Stimulated activated CD8-positive, alpha-beta memory T cell treated with anti-CD3 and anti-CD28 coated beads, Interleukin-12 subunit alpha, Interleukin-12 subunit beta, amount 100 ng/mL, for 24 hours (primary cell): Measurements from ENCODE around the gene FGFRL1.
"Not testable (repeated sequence)": the region's sequence is repeated elsewhere in the genome, so short reads cannot be mapped to it uniquely, and the experiment has no call there.

Experiments used
- DNase-seq: peaks from one replicate; pipeline ENCODE4 v3.0.0-alpha.2; 2020; ENCODE audit errors: extremely low read depth

The FGFRL1 gene

DNA sequence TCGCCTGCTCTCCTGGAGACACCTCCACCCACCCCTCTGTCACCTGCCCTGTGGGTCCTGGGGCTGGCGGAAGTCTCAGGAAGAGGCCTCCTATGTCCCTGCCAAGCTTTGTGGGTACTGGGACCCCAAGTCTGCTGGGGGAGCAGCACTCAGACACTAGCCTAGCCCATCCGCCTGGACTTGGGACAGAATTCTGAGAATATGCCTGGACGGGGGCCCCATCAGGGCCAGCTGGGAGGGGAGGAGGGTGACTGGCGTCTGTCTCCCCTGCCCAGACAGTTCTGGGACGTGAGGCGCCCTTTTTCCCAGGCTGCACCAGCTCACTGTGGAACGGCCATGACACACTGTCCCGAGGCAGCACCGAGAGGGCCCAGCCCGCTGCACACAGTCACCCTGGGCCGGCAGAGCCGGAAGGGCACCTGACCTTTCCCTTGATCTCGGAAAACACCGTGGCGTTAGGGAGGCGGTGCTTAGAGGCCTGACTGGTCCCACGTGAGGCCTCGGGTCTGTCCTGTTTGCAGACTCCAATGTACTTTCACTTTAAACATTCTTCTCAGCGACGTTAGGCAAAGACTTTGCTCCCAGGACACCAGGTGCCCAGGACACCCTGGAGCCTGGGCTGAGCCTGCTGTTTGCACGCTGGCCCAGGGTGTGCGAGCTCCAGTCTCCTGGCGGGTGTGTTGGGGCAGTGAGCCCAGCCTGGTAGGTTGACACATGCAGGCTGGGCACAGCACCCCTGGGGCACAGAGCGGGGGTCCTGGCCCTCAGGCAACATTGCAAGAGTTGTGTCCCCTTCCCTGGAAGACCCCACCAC lies 18.9 kb upstream of the FGFRL1 start:
- no peak for DNase-seq

DNA sequence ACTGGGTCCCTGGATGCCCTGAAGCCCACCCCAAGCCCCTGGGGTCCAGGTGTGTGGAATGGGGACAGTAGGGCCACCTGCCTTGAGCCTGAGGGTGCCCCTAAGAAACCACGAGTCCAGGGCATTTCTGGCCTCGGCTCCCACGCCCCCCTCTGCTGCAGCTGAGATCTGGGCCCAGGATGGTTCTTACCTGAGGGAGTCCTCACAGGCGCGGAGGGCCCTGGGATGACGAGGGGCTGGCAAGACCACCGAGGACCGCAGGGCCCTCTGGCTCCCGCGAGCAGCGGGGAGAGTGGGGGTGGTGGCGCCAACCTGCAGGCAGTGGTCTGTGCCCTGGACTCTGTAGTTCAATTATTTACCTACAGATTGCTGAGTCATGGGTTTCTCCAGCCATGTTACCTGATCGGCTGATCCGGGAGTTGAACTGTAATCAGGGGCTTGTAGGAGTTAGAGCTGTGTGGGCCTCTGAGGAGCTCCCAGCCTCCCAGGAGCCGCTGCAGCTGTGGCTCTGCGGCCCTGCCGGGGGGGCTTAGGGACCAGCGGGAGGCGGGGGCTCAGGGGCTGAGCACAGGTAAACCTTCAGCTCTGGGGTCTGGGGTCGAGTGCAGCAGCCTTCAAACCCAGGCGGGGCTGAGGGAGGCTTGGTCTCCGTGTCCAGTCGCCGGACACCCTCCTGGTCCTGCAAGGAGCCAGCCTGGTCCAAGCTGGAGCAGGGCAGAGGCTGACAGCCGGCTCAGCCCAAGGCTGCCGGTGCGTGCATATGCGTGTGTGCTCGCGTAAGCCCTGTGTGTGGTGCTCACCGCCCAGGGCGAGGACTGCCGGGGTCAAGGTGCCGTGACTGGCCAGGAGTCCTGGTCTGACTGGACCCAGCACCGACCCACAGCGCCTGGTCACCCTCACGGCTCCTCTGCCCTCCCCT lies 18.1 kb upstream of the FGFRL1 start, which contains the start of gene SLC26A1:
Gene SLC26A1, minus strand, starts transcription at position 294 of the 919 bp plus-strand sequence. CDS start 1,701 bp downstream, outside the sequence.
- DNase-seq, result no peak

DNA sequence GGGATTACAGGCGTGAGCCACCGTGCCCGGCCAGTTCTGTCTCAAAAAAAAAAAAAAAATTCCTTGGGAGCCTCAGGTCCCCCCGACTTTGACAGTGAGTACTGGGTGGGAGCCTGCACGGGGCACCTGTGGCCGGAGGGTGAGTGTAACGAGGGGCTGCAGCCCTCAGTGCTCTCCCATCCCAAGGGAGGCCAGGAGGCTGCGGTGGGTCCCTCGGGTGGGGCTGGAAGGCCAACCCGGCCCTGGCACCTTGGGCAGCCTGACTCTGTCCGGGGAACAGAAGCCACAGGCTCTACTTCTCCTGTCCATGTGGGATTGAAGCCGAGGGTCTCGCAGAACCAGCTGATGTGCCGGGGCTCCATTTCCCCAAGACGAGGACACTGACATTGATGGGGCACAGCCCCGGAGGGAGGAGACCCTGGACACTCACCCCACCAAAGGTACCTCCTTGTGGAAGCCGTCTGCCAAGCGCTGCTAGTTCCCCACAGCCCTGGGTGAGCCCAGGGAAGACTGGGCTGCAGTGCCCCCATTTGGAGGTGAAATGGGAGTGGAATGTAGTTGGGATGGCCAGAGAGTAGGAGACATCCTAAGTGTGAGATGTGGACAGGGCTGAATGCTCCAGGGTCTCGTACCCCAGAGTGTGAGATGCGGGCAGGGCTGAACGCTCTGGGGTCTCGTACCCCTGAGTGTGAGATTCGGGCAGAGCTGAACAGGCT lies 16.0 kb upstream of the FGFRL1 start:
- DNase-seq, result no peak

DNA sequence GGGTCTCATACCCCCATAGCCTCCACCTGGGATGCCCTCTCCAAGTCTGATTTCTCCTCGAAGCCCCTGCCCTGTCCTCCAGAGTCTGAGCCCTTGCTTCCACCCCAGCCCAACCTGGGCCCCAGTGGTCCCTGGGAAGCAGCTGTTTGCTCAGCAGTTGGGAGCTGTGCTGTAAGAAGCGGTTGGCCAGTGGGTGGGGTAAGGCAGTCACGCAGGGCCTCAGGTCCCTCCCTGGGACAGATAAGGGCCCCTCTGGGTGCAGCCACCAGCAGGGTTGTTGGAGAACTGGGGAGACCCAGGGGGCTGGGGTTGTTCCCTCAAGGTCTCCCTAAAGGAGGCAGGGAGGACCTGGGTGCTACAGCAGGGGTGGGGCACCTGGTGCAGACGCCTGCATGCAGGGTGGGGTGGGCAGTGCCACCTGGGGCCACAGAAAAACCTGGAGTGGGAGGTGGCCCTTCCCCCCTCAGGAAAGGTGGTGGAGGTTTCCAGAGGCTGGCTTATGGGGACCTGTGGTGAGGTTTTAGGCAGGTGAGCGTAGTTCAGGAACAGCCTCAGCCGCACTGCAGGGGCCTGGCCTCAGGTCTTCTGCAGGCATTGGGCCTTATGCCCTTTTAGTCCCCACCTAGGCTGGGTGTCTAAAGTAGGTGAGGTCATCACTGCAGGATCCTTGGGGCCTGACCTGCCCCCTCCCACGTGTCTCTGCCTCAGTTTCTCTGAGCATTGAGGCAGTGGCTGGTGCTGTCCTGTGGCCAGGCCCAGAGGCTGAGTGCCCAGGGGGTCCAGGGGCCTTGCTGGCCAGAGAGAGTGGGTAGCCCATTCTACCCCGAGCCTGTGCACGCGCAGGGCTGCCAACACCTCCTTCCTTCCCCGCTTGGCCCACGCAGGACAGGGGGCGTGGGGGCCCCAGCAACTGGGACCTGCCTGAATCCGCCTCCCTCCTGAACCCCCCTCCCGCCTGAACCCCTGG lies 15.1 kb upstream of the FGFRL1 start:
- no peak for DNase-seq

DNA sequence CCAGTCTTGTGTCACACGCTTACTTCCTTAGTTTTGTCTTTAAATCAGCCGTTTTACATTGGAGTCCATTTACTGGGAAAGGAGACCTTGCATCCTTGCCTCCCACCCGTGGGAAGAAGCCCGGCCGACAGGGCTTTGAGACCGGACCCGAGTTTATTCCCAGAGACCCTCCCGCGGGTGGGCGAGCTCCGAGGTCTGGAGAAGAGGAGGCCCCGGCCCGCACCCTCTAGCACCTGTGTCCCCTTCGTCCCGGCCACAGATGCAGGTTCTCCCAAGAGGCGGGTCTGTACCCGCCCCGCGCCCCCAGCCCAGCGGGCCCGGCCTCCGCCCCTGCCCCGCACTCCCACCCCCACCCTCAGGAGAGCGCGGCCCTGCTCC lies 14.4 kb upstream of the FGFRL1 start:
- no peak for DNase-seq

DNA sequence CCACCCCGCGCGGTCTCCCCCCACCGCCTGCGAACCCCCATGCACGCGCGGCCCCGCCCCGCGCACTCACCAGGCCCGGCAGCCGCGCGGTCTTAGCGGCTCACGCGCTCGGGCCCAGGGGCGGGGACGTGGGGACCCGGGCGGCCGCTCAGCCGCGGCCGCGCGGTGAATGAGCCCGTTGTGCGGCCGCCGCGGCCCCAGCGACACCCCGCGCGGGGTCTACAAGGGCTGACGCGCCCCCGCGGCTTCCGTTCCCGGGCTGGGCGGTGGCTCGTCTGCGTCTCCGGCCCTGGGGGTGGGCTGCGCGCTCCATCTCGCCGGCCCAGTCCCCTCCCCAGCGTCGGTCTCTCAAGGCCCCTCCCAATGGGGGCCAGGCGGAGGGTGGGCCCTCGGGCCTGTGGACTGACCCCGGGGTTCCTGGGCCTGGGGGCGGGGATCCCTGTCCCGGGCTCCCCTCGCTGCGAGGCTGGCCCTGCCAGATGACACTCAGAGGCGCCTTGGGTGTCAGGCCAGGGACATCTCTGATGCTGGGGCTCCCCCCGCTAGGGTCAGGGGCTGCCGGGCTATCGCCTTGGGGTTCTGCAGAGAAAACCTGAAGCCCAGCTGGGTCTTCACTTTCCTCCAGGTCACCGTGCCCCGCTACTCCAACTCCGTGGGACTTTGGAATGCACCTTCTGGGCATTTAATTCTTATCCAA lies 13.9 kb upstream of the FGFRL1 start:
- DNase-seq, result no peak

DNA sequence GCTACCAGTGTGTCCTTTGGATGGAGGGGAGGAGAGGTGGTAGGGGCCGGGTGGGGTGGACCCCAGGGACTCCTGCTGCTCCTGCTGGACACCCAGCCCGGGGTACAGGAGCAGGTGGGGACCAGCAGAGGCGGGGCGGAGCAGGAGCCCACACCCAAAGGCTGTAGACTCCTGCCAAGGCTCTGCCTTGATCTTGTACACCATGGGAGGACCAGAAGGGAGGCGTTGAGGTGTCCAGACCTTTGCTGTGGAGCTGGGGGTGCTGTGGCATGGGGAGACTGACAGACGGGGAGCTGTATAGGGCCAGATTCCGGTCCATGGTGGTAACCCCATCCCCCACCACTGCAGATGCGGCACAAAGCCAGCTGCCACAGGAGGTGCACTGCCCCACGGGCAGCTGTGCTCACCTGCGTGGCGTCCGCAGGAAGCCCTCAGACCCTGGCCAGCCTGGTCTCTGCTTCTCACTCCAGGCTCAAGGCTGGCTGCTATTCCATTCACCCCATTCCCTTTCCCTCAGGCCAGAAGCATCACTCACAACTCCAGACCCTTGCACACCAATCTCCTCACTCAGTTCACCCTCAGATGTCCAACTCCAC lies 13.2 kb upstream of the FGFRL1 start:
- no peak for DNase-seq

DNA sequence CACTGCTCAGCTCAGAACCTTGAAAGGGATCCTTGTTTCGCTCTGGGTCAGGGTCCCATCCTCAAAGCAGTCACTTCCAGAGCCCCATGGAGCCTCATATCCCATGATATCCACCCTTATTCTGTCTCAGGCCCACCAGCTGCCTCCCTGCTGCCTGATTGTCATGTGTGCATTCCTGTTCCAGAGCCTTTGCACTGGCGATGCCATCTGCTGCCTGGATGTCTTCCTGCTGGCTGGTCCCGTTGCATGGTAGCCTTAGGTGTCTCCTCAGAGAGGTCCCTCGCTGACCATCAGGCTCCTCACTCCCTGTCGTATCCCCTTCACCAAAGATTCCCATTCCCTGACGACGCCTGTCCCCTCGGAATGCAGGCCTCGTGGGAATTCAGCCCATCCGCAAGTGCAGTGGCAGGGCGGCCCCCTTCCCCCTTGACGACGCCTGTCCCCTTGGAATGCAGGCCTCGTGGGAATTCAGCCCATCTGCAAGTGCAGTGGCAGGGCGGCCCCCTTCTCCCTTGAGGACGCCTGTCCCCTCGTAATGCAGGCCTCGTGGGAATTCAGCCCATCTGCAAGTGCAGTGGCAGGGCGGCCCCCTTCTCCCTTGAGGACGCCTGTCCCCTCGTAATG lies 12.1 kb upstream of the FGFRL1 start:
- not testable (repeated sequence) for DNase-seq

DNA sequence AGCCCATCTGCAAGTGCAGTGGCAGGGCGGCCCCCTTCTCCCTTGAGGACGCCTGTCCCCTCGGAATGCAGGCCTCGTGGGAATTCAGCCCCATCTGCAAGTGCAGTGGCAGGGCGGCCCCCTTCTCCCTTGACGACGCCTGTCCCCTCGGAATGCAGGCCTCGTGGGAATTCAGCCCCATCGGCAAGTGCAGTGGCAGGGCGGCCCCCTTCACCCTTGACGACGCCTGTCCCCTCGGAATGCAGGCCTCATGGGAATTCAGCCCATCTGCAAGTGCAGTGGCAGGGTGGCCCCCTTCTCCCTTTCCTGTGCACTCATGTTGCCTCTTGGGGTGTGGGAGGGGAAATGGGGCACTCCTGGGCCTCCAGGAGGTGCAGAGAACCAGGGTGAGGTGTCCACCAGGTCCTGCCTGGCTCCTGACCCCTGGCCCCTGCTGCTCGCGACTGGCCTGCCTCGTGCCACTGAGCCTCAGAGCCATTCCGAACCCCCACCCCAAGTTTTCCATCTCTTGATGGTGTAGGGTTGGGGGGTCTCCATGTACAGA lies 11.5 kb upstream of the FGFRL1 start:
- no peak for DNase-seq

DNA sequence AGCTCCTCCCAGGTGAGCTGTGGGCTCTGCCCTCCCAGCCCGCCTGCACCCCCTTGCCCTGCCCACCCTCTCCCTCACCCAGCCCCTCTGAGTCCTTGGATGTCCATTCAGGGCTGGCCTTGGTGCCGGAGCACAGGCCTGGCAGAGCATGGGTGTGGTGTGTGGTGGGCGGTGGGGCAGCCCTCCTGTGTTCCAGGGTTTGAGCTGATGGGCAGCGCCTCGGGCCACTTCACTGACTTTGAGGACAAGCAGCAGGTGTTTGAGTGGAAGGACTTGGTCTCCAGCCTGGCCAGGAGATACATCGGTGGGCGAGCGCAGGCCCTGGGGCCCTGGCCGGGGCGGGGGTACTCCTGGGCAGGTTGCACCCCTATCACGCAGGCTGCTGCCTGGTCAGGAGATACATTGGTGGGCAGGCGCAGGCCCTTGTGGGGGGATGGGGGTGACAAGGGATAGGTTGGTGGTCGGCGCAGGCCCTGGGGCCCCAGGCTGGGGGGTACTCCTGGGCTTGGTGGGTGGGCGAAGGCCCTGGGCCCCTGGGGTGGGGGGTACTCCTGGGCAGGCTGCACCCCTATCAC lies 10.7 kb upstream of the FGFRL1 start:
- DNase-seq, result no peak

DNA sequence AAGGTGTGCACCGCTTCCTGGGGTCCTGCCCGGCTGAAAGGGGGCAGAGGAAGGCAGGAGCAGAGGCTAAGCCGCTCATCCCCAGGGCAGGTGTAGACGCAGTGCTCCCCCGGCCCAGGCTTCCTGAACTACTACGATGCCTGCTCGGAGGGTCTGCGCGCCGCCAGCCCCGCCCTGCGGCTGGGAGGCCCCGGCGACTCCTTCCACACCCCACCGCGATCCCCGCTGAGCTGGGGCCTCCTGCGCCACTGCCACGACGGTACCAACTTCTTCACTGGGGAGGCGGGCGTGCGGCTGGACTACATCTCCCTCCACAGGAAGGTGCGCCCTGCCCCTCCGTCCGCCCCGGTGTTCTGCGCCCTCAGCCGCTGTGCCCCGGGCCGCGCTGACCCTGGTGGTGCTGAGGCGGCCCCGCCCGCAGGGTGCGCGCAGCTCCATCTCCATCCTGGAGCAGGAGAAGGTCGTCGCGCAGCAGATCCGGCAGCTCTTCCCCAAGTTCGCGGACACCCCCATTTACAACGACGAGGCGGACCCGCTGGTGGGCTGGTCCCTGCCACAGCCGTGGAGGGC lies 9.8 kb upstream of the FGFRL1 start:
- no peak for DNase-seq

DNA sequence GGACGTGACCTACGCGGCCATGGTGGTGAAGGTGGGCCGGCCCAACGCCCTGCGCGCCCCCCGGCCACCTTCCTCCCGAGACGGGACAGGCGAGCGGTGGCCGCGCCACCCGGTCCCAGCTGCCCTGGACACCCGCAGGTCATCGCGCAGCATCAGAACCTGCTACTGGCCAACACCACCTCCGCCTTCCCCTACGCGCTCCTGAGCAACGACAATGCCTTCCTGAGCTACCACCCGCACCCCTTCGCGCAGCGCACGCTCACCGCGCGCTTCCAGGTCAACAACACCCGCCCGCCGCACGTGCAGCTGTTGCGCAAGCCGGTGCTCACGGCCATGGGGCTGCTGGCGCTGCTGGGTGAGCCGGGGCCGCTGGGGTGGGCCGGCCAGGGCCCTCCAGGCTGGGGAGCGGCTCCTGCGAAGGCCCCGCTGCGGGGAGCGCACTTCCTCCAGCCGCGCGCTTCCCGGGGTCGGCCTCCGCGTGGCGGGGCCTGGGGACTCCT lies 9.2 kb upstream of the FGFRL1 start:
- DNase-seq, result no peak

DNA sequence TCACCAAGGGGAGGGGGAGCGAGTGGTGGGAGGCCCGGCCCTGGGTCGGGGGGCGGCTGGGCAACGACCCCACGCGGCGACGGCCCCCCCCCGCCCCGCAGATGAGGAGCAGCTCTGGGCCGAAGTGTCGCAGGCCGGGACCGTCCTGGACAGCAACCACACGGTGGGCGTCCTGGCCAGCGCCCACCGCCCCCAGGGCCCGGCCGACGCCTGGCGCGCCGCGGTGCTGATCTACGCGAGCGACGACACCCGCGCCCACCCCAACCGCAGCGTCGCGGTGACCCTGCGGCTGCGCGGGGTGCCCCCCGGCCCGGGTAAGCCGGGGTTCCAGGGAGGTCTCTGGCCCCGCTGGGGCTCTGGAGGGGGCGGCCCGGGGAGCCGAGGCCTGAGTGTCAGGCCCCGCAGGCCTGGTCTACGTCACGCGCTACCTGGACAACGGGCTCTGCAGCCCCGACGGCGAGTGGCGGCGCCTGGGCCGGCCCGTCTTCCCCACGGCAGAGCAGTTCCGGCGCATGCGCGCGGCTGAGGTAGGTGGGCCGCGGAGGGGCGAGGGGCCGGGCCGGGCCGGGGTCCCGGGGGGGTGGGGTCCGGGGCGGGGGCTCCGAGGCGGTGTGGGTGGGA lies 8.7 kb upstream of the FGFRL1 start:
- DNase-seq, result no peak

DNA sequence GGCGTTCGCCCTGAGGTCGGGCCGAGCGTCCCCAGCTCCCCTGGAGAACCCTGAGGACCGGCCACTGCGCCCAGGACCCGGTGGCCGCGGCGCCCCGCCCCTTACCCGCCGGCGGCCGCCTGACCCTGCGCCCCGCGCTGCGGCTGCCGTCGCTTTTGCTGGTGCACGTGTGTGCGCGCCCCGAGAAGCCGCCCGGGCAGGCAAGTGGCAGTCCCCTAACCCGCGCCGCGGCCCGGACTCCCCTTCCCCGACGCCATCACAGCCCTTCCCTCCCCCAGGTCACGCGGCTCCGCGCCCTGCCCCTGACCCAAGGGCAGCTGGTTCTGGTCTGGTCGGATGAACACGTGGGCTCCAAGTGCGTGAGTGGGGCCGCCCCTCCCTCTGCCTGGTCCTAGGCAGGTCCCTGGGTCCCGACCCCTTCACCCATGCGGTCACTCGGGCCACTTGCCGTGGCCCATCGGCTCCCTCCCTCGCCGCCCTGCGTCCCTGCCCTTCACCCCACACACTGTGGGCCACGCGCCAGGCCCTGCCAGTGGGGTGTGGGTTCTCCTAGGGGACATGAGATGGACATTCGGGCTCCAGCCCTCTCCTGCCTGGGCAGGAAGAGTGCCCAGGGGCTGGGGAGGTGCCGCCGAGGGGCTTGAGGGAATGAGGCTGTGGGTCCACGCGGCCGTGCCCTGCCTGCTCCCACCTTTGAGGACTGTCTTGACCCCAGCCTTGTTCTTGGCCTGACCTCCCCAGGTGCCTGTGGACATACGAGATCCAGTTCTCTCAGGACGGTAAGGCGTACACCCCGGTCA lies 8.0 kb upstream of the FGFRL1 start:
- no peak for DNase-seq

DNA sequence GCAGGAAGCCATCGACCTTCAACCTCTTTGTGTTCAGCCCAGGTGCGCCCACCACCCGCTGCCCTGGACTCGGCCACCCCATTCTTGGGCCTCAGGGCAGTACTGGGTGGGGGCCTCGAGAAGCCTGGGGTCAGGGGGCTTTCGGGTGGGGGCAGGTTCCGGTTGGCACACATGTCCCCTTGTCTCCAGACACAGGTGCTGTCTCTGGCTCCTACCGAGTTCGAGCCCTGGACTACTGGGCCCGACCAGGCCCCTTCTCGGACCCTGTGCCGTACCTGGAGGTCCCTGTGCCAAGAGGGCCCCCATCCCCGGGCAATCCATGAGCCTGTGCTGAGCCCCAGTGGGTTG lies 7.4 kb upstream of the FGFRL1 start:
- DNase-seq, result no peak

DNA sequence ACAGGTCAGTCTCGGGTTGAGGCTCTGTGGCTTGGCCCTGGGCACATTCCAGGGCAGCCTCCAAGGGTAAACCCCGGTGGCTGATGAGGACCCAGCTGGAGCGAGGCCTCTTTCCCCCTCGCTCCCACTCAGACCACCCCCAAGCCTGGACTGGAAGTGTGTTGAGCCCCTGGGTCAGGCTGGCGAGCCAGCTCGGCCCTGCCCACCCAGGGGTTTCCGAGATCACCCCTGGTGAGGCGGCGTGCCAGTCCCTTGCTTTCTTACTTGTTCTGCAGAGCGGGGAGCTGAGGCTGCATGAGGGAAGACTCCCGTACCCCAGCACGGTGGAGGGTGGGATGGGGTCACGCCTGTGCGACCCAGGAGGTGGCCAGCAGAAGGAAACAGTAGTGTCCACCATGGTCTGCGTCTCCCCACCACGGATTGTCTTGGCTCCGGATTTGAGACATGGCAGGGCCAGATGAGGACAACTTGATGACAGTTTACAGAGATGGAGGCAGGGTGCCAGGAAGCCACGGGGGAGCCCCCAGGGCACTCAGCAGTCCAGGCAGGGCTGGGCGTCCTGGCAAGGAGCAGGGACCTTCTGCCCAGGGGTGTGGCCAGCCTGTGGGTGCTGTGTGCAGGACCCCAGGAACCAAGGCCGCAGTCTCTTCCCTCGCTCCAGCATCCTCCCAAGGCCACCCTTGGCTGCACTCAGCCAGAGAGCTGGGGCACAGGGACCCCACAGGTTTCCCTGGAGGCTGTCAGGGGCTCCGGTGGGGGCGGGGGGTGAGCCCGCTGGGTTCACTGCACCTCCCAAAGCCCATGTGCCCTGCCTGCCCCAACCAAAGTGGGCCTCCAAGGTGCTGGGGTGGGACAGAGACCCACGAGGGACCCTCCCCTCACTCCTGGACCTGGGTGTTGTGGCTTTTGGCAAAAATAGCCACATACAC lies 6.6 kb upstream of the FGFRL1 start:
- DNase-seq, result no peak
